OCI-LY3 (cell line): ENCODE measurements around the gene DUOX2.

ENCODE experiments used
- H2AFZ ChIP-seq: fragments of 200-600, 300-600 bp; shearing (Covaris generic); 2 replicates; pipeline ENCODE4 v1.6.0; 2014; ENCODE audit warnings: antibody characterized with exemption, low read depth, low read length
- H3K27ac ChIP-seq: fragments of 200-600, 300-600 bp; sonication (generic); 2 replicates; pipeline ENCODE4 v1.5.1; 2014; ENCODE audit warnings: mild to moderate bottlenecking, low read length, moderate library complexity, mixed read lengths
- H3K27me3 ChIP-seq: fragments of 200-600, 300-600 bp; sonication (generic); 2 replicates; pipeline ENCODE4 v1.6.1; 2014; ENCODE audit warnings: low read depth, low read length, mixed read lengths
- H3K36me3 ChIP-seq: fragments of 200-600, 300-600 bp; sonication (generic); replicated peaks from 2 replicates; pipeline ENCODE3; 2014; ENCODE audit warnings: low read depth, low read length, mixed read lengths
- H3K4me1 ChIP-seq: fragments of 300-600, 200-600 bp; sonication (generic); 2 replicates; pipeline ENCODE4 v1.6.1; 2014; ENCODE audit warnings: low read length, mixed read lengths
- H3K4me2 ChIP-seq: fragments of 200-600, 300-600 bp; sonication (generic); 2 replicates; pipeline ENCODE4 v1.6.1; 2014; ENCODE audit warnings: low read length, mixed read lengths
- H3K4me3 ChIP-seq: fragments of 300-600, 200-600 bp; sonication (generic); 2 replicates; pipeline ENCODE4 v1.5.1; 2014; ENCODE audit warnings: antibody characterized with exemption, mild to moderate bottlenecking, low read length, moderate library complexity
- H3K79me2 ChIP-seq: fragments of 300-600, 200-600 bp; shearing (Covaris generic); 2 replicates; pipeline ENCODE4 v1.6.1; 2014; ENCODE audit warnings: mild to moderate bottlenecking, low read length, mixed read lengths
- H3K9ac ChIP-seq: fragments of 300-600, 200-600 bp; shearing (Covaris generic); 2 replicates; pipeline ENCODE4 v1.6.0; 2014; ENCODE audit warnings: mild to moderate bottlenecking, low read length, moderate library complexity
- H3K9me3 ChIP-seq: fragments of 200-600, 300-600 bp; shearing (Covaris generic); 2 replicates; pipeline ENCODE4 v1.6.1; 2014; ENCODE audit warnings: low read length, mixed read lengths; ENCODE audit not compliant: insufficient read depth
- H4K20me1 ChIP-seq: fragments of 200-600, 300-600 bp; sonication (generic); 2 replicates; pipeline ENCODE4 v1.6.1; 2016; ENCODE audit warnings: low read length, mixed read lengths; ENCODE audit not compliant: insufficient read depth
- CTCF ChIP-seq: fragments of 200-600, 300-600 bp; sonication (generic); IDR thresholded peaks from 2 replicates; pipeline ENCODE4 v1.5.1; 2014; ENCODE audit warnings: antibody characterized with exemption, low read length, low read depth
- EZH2phosphoT487 ChIP-seq: fragments of 200-600 bp; shearing (Covaris generic); IDR thresholded peaks from 2 replicates; pipeline ENCODE4 v1.6.1; 2018; ENCODE audit warnings: antibody characterized with exemption, mixed run types, low read depth

Gene DUOX2

GRCh38 chr15:45101749-45102148 lies 12.2 kb downstream of the DUOX2 start:
- no peaks in the 10 kb centered on the region for H3K36me3 ChIP-seq
- H3K9me3 ChIP-seq, result no peaks in the 10 kb centered on the region
- H4K20me1 ChIP-seq, result no peaks in the 10 kb centered on the region
- H3K9ac ChIP-seq, result no peak overlapping the region
- H3K27ac ChIP-seq, result no peak overlapping the region
- H2AFZ ChIP-seq, result no peak overlapping the region
- no peak overlapping the region for H3K4me3 ChIP-seq
- H3K79me2 ChIP-seq, result no peaks in the 10 kb centered on the region
- no peak for TF ChIP-seq CTCF
- no peak for TF ChIP-seq EZH2phosphoT487
- no peaks in the 10 kb centered on the region for H3K27me3 ChIP-seq
- H3K4me2 ChIP-seq, result no peak overlapping the region
- H3K4me1 ChIP-seq, result no peaks in the 10 kb centered on the region

DNA sequence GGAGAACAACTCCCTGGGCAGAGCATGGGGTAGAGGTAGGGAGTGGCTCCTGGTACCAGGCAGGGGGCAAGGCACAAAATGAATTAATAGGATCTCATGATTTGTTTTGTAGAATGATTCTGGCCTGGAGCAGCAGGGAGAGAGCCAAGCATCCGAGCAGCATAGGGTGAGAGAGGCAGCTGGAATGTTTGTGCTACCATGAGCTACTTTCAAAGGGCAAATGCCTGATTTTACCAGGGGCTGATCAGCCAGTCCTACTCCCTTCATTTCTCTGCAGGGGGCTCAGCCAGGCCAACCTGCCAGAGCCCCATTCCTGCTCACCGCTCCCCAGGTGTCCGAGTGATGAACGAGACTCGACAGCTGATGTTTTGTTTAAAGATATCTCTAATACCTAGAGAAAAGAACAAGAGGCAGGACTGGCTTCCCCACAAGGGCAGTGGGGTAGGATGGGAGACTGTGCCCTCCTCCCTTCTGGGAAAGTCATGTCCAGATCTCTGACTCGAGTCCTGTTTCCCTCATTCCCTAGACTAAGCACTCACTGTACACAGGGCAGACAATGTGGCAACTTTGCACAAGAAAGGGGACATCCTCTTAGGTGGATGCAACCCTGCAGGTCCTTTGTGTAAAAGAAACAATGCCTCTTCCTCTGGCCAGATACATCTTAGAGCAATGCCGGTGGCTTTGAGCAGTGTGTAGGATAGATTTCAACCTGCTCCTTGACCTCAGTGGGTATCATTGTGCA lies 12.9 kb downstream of the DUOX2 start:
- no peaks in the 10 kb centered on the region for H4K20me1 ChIP-seq
- no peak overlapping the region for H3K9ac ChIP-seq
- no peaks in the 10 kb centered on the region for H3K4me1 ChIP-seq
- H3K27me3 ChIP-seq, result no peaks in the 10 kb centered on the region
- no peak overlapping the region for H2AFZ ChIP-seq
- H3K4me2 ChIP-seq, result no peak overlapping the region
- TF ChIP-seq EZH2phosphoT487 (no peak), CTCF (no peak)
- H3K27ac ChIP-seq, result no peak overlapping the region
- H3K9me3 ChIP-seq, result no peaks in the 10 kb centered on the region
- no peak overlapping the region for H3K4me3 ChIP-seq
- H3K36me3 ChIP-seq, result no peaks in the 10 kb centered on the region
- H3K79me2 ChIP-seq, result no peaks in the 10 kb centered on the region

DNA sequence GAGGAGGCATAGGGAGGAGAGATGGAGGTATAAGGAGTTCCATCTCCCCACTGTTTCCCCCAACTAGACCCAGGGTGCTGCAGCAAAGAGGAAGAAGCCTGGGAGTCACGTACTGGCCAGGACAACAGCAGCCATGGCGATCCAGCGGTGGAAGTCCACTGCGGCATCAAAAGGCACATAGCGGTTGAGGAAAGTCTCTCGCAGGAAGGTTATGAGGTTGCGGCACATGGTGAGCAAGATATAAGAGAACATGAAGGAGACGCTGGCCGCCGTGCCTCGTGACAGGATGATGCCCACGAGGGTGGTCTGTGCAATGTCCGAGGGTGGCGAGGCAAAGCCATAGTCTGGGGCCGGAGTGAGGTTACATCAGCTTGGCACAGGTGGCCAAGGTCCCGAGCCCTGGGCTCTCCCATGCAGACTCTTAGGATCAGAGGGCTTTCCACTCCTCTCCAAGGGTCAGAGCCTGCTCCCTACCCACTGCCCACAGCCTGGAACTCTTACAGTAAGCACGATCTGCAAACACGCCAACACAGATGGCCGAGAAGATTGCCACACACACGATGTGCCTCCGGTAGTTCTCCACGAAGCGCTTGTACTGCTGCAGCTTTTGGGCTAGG lies 14.3 kb downstream of the DUOX2 start:
- H2AFZ ChIP-seq, result no peak overlapping the region
- TF ChIP-seq EZH2phosphoT487 (no peak), CTCF (no peak)
- no peaks in the 10 kb centered on the region for H3K4me1 ChIP-seq
- H3K27me3 ChIP-seq, result no peaks in the 10 kb centered on the region
- no peak overlapping the region for H3K9ac ChIP-seq
- no peaks in the 10 kb centered on the region for H4K20me1 ChIP-seq
- no peaks in the 10 kb centered on the region for H3K36me3 ChIP-seq
- H3K4me3 ChIP-seq, result no peak overlapping the region
- no peak overlapping the region for H3K27ac ChIP-seq
- H3K79me2 ChIP-seq, result no peaks in the 10 kb centered on the region
- no peak overlapping the region for H3K4me2 ChIP-seq
- no peaks in the 10 kb centered on the region for H3K9me3 ChIP-seq

DNA sequence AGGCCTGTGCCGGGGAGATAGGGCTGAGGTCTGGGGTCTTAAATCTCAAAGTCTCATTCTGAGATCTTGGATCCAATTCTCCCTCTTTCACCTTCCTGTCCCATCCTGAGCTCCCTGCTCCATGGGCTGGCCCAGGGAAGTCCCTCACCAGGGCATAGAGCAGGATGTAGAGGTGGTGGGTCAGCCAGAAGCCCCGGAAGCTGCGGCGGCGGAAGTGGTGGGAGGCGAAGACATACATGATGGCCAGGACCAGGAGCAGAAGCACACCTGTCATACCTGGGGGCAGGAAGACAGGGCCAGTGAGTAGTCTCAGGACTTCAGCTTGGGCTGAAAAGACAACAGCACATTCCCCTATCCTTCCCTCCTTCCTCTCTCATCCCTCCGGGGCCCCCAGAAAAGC lies 16.5 kb downstream of the DUOX2 start:
- Histone ChIP-seq H3K27me3 (no peaks in the 10 kb centered on the region), H3K9ac (no peak overlapping the region), H2AFZ (no peak overlapping the region), H3K4me1 (no peaks in the 10 kb centered on the region), H3K9me3 (no peaks in the 10 kb centered on the region), H3K4me3 (no peak overlapping the region), H3K36me3 (no peaks in the 10 kb centered on the region), H3K4me2 (no peak overlapping the region), H4K20me1 (no peaks in the 10 kb centered on the region), H3K79me2 (no peaks in the 10 kb centered on the region), H3K27ac (no peak overlapping the region)
- TF ChIP-seq CTCF, result no peak
- TF ChIP-seq EZH2phosphoT487, result no peak
